DMS114 treated with DMSO at 0.1 percent for 48 hours (cell line): ENCODE results near the gene CEP41.
"Not testable (repeated sequence)": the region's sequence is repeated elsewhere in the genome, so short reads cannot be mapped to it uniquely, and the experiment has no call there.

Experiments
- DNase-seq: peaks from one replicate; lab custom pipeline; 2025; ENCODE audit not compliant: unreplicated experiment; lab: John Stamatoyannopoulos, UW

CEP41 gene

DNA sequence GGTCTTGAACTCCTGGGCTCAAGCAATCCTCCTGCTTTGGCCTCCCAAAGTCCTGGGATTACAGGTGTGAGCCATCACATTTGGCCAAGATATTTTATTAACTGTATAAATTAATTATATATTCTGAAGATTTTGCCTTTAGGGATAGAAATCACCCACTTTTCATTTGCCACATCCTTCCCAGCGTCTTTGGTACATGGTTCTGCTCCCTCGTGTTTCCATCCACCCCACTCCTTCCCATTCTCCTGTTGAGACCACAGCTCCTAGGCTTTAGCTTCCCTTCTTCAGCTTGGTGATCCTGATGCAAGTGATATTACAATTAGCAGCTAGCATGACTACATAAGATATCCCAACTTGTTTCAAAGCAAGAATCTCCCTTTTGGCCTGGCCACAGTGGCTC lies 52.1 kb downstream of the CEP41 start:
- no peak for DNase-seq

DNA sequence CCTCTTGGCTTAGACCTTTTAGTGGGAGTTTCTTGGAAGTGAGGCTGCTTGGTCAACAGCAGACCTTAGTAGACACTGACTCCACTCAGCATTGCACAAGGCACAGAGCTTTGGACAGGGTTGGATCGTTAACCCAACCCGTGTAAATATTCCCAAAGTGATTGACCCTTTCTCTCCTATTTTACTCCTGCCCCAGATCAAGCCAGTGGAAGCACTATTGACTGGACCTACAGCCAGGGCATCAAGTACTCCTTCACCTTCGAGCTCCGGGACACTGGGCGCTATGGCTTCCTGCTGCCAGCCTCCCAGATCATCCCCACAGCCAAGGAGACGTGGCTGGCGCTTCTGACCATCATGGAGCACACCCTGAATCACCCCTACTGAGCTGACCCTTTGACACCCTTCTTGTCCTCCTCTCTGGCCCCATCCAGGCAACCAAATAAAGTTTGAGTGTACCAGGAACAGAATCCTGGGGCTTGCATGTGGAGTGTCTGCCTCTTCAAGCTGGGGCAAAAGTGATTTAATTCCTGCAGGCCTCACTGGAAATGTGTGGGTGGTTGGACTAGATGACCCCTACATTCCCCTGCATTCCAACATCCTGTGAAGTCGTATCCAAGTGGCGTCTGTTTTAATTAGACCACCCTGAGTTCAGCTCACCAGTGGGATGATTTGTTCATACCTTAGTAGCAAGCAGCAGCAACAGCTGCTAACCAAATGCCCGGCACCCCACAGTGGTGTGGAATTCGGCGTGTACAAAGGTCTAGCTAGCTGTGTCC lies 53.0 kb downstream of the CEP41 start:
- no peak for DNase-seq

DNA sequence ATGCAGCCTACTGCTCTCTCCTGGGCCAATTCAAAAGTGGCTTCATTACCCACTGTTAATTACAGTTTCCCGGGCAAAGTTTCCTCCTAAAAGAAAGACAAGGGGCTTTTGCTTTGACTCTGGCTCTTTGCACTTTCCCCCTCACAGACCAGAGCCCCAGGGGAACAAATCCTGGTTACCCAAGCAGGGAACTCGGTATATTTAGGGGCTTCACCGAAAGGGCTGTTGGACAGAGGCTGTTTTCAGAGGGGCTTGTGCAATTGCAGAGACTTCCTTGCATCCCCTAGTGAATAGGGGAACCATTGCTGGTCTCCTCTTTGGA lies 53.5 kb downstream of the CEP41 start:
- DNase-seq, result no peak

DNA sequence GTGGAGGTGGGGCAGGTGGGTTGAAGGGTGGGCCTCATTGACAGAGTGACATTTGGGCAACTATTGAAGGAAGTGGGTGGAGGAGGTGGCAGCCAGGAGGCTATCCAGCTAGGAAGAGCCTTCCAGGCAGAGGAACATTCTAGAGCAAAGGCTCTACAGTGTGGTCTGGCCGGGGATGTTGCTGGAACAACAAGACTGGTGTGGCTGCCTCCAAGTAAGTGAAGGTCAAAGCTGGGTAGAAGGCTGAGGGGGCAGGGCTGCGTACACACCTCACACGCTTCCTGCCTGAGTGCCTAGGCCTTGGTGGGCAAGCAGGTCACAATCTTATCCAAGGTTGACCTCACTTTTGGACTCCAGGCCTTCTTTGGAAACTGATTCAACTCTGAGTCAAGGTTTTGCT lies 53.9 kb downstream of the CEP41 start:
- DNase-seq, result no peak

DNA sequence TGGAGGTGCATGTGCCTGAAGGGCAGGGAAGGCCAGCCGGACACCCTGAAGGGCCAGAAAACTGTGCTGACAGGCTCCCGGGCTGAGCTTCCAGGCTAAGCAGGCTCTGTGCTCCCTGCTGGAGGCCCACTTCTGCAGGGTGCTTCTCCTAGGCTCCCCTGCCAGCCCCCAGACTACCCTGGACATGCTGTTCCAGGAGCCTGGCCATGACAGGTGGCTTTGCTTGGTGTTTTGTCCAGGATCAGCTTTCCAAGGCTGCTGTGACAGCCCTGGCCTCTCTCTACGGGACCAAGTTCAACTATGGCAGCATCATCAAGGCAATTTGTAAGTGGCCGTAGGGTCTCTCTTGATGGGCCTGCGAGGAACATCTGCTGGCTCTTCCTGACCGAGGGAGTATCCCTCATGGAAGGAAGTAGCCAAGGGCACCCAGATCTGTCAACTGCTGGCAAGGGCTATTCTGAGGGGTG lies 55.2 kb downstream of the CEP41 start:
- no peak for DNase-seq

DNA sequence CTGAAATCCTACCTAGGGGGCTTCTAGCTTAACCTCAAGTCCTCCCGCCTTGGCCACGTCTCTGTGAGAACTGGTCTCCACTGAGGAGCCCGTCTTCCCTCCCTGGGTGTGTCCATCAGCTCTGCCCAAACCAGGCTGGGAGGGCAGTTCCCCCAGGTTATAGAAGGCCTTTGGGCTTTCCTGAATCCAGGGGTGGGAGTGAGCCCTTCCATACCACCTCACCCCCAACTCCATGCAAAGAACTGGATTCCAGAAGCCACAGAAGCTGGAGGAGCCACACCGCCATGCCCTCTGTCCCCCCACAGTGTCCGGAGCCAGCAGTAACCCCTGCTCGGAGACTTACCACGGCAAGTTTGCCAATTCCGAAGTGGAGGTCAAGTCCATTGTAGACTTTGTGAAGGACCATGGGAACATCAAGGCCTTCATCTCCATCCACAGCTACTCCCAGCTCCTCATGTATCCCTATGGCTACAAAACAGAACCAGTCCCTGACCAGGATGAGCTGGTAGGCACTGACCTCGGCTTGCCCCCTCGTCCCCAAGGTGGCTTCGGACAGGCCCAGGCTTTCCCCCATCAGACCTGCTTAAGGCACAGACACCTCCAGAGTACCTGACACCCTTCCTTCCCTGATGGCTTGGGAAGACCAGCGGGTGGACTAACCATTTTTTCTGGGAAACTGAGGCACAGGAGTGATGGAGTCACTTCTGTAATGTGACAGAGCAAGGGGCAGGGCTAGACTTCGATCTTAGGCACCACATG lies 55.8 kb downstream of the CEP41 start:
- no peak for DNase-seq

DNA sequence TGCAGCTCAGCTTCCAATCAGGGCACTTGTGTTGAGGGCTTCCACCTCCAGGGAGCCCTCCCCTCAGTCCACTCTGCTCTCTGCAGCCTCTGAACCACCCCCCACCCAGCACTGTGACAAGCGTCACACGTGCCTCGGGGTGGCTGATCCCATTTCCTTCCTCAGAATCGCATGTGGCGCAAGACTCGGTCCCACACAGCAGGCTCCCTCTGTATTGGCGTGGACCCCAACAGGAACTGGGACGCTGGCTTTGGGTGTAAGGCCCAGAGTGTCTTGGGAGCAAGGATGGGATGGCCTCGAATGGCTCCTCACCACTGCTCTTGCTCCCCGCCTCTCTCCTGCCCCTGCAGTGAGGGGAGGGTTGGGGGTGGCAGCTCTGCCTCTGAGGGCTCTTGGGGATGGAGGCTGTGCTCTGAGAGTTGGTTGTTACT lies 56.4 kb downstream of the CEP41 start:
- no peak for DNase-seq

DNA sequence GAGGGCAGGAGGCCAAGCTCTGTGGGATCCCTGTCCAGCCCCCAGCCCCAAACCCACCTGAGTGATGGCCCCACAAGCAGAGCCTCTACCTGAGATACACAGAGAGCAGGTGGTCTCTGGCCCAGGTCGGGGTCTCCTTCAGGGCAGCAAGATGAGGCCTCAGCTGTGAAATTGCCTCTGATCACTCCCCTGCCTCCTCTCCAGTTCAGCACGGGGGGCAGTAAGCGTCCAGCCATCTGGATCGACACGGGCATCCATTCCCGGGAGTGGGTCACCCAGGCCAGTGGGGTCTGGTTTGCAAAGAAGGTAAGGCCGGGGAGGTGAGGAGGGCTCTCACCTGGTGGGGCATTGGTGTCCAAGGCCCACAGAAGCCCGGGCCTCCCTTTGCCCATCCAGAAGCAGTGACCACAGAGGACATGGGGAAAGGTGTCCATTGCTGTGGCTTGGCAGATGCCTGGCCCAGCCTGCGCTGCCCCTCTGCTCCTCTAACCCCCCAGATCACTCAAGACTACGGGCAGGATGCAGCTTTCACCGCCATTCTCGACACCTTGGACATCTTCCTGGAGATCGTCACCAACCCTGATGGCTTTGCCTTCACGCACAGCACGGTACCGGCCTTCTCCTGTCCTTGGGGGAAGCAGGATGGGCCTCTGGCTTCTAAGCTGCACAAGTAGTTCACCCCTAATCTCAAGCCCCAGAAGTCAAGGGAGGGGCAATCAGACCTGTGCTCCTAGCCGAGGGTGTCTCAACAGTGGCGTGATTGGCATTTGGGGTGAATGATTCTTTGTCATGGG lies 57.4 kb downstream of the CEP41 start:
- no peak for DNase-seq

DNA sequence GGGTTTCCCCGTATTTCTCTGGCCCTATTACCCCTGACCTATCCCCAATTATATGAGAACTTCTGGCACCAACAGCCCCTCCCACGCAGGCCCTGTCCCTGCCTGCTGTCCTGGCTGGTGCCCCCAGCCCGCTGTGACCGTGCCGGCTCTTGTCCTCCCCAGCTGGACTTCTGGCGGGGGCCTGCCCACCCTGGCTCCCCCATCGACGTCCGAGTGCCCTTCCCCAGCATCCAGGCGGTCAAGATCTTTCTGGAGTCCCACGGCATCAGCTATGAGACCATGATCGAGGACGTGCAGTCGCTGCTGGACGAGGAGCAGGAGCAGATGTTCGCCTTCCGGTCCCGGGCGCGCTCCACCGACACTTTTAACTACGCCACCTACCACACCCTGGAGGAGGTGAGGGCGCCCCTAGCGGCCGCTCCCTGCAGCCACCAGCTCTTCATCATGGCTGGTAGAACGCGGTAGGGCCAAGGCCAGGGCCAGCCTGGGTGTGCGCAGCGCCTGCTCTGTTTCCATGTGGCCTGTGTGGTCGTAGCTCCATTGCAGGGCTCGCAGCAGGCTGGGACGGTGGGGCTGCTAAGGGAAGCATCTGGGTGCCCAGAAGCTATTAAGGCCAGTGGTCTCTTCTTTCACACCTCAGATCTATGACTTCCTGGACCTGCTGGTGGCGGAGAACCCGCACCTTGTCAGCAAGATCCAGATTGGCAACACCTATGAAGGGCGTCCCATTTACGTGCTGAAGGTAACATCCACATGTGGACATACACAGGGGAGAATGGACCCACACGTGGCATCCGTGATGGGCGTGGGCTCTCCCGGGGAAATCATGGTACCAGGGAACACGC lies 59.1 kb downstream of the CEP41 start:
- DNase-seq, result no peak

DNA sequence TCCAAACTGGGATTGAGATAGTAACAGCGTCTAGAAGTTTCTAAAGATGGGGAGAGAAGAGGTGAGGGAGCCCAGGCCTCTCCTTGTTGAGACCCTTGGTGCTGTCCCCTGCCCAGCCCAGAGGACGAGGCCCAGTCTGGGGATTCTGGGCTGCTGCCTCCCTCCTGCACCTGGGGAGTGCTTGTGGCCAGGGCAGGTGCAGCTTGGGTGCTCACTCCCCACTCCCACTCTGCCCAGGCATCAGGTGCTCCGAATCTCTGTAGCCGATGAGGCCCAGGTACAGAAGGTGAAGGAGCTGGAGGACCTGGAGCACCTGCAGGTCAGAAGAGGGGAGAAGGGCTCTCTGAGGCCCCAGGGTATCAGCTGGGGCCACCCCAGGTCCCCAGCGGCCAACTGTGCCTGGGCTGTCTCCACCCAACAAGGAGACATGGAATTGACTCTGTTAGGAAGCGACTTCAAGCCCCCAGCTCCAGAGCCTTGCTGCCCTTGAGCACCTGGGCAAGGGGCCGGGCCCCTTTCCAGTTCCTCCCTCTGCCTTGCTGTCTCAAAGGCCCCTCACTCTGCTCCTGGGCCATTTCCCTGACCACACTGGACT lies 59.9 kb downstream of the CEP41 start:
- DNase-seq, result no peak

DNA sequence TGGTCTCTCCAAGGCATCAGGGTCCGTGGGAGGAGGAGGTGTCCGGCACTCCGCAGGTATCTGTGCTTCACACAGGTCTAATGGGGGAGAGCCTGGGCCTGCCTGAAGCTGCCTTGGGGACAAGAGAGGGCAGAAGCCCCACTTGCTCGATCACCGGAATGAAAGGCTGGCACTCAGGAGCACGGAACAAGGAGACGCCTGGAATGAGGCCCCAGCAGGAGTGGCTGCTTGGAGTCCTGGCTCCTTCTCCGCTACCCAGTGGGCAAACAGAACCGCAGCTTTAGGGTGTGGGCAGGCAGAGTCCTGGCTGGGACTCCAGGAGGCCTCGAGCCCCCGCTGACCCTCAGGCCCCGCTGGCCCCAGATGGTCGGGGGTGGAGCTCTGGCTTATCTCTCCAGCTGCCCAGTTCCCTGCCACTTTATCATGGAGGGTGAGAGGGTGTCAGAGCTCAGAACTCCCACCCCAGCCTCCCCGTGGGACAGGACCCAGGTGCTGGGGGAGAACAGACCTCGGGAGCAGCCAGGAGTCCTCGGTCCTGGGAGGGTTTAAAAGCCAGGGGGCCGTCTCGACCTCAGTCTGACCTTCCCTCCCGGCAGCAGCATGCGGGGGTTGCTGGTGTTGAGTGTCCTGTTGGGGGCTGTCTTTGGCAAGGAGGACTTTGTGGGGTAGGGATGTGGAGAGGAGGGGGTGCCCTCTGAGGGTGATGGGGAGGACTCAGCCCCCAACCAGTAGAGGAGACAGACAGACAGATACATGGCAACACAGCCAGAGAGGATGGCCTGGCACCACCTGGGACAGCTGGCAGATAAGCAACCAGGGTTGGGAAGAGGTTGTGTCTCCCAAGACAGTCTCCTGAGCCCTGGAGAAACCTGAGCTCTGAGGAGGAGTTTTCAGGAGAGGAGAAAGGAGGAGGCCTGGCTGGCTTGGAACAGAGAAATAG lies 60.6 kb downstream of the CEP41 start, which contains the start of gene CPA1:
CPA1 (plus strand) TSS at position 574 of the 940 bp plus-strand sequence; CDS start at position 601, 27 bp downstream.
- no peak for DNase-seq

DNA sequence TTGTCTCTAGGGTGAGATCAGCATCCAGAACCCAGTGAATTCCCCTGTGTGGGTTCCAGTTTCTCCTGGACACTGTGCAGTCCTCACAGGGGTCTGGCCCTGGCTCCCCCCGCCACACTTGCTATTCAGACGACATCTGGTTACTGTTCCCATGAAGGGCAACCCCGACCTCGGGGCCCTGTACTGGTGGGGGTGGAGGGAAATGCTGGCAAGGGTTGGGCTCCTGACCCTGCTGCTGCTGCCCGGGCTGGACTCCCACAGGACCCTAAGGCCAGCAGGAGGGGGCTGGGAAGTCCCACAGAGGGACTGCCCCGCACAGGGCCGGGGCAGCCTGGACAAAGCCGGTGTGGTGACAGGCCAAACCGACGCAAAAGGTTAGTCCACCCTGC lies 61.3 kb downstream of the CEP41 start:
- DNase-seq, result no peak

DNA sequence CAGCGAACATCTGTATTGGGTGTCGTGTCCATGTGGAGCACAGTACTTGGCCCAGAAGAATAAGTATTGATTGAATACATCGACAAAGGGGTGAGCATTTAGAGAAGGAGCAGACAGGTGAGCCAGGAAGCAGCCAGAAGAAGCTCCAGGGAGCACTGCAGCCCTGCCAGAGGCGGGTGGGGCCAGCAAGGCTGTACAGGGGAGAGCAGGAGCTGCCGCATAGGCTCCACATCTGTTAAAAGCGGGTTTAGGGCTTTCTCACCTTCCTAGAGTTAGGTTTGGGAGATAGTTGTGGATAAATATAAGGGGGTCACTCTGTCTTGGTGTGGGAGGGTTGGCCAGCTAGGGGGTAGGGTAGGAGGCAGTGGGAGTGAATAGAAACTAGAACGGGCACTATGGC lies 61.8 kb downstream of the CEP41 start:
- DNase-seq, result no peak

DNA sequence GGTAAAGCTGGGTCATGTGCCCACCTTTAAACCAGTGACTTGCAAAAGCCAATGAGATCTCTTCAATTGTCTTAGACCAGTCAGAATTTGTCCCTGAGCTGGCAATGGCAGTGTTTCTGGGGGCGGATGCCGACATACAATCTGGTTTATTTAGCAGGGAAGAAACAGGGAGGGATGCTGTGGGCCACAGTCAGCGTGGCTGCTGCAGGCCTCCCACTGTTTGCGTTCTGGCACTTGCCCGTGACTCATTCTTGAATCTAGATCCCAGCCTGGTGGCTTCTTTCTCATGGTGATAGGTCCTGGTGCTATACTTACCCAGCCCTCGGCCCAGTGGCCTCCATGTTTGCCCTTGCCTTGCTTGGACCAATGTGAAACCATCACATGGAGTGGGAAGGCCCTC lies 63.6 kb downstream of the CEP41 start:
- DNase-seq, result no peak

DNA sequence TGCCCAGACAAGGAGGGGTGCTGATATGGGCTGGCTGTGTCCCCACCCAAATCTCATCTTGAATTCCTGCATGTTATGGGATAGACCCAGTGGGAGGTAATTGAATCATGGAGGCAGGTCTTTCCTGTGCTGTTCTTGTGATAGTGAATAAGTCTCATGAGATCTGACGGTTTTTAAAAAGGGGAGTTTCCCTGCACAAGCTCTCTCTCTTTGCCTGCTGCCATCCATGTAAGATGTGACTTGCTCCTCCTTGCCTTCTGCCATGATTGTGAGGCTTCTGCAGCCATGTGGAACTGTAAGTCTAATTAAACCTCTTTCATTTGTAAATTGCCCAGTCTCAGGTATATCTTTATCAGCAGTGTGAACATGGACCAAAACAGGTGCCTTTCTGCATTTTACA lies 64.4 kb downstream of the CEP41 start:
- DNase-seq, result not testable (repeated sequence)

DNA sequence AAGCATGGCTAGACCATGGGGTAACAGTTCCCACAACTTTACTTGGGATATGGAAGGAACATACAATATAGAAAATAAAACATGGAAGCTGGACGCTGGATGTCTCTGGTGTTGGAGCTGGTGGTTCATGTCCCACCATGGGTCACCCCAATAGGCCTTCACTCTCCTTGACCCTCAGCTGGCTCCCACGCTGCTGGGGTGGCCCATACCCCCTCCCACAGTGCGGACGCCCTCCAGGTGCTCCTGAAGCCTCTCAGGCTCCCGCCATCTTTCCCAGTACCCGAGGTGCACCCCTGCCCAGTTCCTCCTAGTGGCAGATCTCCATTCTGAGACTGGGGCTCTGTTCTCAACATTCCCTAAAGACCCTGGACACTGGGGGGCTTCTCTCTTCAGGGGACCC lies 66.3 kb downstream of the CEP41 start:
- DNase-seq, result no peak

DNA sequence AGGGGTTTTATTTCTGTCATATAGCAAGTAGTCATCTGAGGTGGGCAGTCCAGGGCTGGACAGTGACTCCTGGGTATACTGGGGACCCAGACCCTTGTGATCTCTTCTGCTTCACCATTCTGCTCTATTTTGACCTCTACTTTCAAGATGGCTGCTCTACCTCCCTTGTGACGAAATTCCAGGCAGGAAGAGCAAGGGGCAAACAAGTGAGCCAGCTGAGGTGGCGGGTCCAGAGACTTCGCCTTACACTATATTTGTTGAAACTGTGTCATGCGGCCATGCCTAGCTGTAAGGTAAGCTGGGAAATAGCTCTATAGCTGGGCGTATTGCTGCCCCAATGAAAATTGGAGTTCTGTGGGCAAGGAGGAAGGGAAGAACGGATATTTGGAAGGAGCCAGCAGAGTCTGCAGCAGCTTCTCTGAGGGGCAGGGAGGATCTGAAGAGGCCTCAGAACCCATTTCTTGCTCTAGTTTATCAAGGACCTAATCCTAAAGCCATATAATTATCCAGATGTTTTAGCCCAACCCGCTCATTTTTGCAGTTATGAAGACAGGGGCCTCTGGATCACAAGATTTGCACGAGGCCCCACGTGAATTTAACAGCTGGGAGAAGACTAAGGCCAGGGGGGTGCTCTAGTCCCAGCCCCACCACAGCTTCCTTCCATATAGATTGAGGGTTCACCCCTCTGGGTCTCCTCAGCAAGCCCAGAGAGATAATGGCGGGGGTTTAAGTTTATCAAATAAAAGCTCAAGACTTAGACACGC lies 68.2 kb downstream of the CEP41 start:
- DNase-seq, result no peak

DNA sequence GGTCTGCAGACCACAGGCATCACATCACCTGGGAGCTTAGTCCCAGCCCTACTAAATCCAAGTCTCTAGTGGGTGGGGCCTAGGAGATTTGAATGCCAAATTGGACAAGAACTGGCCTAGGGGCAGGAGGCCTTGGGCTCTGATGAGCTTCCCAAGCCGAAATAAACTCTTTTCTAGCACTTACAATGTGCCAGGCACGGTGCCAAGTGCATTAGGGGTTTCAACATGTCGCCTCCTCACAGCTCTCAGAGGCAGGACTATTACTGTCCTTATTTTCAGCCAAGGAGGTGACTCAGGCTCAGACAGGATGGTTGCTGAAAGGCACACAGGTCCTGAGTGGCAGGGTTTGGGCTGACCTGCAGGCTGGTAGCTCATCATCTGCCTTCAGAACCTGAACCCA lies 69.8 kb downstream of the CEP41 start:
- no peak for DNase-seq
